Measurements from ENCODE around the gene CDKAL1.

- no peak for TF ChIP-seq SUZ12 (IDR thresholded peaks at IDR 0.05; ENCODE audit: extremely low read depth, insufficient read depth, insufficient read length)
- no peak for TF ChIP-seq YY1 (IDR thresholded peaks at IDR 0.05; ENCODE audit: insufficient read depth, insufficient read length)
- no peak for TF ChIP-seq ZNF274 (IDR thresholded peaks at IDR 0.05; ENCODE audit: low read depth, low read length)
These were observed 165.1 kb downstream of the CDKAL1 start for GRCh38 chr6:20699402-20699801.
